ENCODE measurements around the gene PARP14.

PARP14 gene

DNA sequence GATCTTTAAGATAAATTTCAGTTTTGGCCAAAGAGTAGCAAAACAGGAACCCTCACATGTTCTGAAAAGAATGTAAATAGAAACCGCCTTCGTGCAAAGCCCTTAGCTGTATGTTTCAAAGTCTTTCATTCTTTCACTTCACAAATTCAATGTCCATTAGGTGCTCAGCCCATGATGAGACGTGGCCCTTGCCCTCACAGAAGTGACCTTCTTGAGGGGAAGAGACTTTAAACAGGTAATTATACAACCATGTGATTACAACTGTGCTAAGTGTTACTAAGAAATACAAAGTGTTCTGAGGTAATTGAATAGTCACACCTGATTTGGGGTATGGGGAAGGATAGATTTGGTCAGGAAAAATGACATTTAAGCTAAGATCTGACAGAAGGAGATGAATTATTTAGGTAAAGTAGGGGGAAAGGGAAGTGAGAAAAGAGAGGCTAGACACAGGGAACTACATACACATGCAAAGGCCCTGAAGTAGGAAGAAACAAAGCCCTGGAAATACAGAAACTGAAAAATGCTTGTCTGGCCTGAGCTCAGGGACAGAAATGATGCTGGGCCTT lies 93.4 kb downstream of the PARP14 start:
- no peak for FAIRE-seq

DNA sequence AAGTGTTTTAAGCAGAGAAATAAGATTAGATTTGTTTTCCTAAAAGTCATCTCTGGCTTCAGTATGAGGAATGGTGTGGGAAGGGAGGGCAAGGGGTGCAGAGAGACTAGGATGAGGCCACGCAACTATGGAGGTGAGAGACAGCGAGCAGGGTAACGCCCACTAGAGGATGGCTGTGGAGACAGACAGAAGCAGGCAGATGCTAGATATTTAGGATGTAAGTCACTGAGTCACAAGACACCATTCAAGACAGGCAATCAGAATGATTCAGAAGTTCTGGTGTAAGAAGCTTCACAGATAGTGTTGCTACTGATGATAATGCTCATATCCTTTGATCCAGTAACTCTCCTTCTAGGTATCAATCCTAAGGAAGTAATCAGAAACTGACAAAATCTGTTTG lies 93.9 kb downstream of the PARP14 start:
- FAIRE-seq: no peak

GRCh38 chr3:122776675-122777468 lies 96.2 kb downstream of the PARP14 start:
- no peak for FAIRE-seq

DNA sequence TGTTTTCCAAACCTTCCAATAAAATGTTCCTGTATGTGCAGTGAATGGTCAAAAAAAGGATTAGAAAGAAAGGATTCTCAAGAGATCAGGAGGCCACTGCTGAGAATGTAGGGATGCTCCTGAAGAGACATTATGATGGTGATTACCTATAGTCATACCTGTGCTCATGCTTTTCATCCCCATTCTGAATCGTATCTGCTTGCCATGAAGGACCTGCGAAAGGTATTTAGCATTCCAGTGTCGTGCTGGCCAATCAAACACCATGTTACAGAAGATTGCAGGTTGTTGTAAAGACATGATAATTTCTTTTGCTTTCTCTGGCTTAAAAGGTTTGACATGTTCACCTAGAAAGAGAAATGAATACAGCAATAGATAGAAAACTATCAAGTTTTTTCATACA lies 96.9 kb downstream of the PARP14 start:
- no peak for FAIRE-seq

All from islet of Langerhans (tissue), 1 donor.